H1 (cell line): ENCODE data around the gene ARID5B. TPM values are rescaled to one million over a fixed set of nuclear protein-coding genes. Genes with fewer than 3 reads are reported as not detected.

Source experiments
- NRF1 ChIP-seq: IDR thresholded peaks from 2 replicates; pipeline ENCODE4 v1.6.1; 2011; ENCODE audit warnings: mild to moderate bottlenecking, low read depth, low read length, improper control_type of control experiment
- POLR2A ChIP-seq, 2 experiments: IDR thresholded peaks; 1 replicate in 1 of 2; 2 replicates in 1 of 2; pipeline ENCODE4 v1.6.1; 2011; ENCODE audit warnings: low read depth in 2 of 2, low read length in 2 of 2, mild to moderate bottlenecking in 2 of 2; ENCODE audit errors: control extremely low read depth in 1 of 2
- RAD21 ChIP-seq, 2 experiments: IDR thresholded peaks in 1 of 2; conservative IDR thresholded peaks in 1 of 2; 2 replicates each; pipeline ENCODE4 v1.6.1; 2011; ENCODE audit warnings: low read depth in 2 of 2, low read length in 2 of 2, improper control_type of control experiment in 1 of 2, inconsistent platforms in 1 of 2, mild to moderate bottlenecking in 1 of 2, moderate library complexity in 1 of 2
- RNF2 ChIP-seq: fragments of 200-900, 300-1000 bp; sonication (generic); IDR thresholded peaks from 2 replicates; pipeline ENCODE4 v1.7.1; 2016; ENCODE audit warnings: borderline replicate concordance, low read depth, mild to moderate bottlenecking, antibody characterized with exemption, low read length; ENCODE audit not compliant: poor library complexity, severe bottlenecking; ENCODE audit errors: missing control alignments
- RXRA ChIP-seq: IDR thresholded peaks from 2 replicates; pipeline ENCODE4 v1.6.1; 2011; ENCODE audit warnings: low read depth, mild to moderate bottlenecking, low read length, moderate library complexity; ENCODE audit not compliant: insufficient read depth
- SAP30 ChIP-seq: fragments of 300-600 bp; sonication (generic); IDR thresholded peaks from 2 replicates; pipeline ENCODE4 v1.7.1; 2012; ENCODE audit warnings: low read length, moderate library complexity, mild to moderate bottlenecking, inconsistent platforms; ENCODE audit not compliant: insufficient read depth, insufficient replicate concordance
- TCF12 ChIP-seq: IDR thresholded peaks from 2 replicates; pipeline ENCODE4 v1.6.1; 2011; ENCODE audit warnings: low read depth, mild to moderate bottlenecking, low read length
- polyA plus RNA-seq, 7 experiments: library from polyadenylated mRNA; depleted of rRNA in 3 of 7; stranded (reverse) in 5 of 7; unstranded in 2 of 7; fragments of >200 nt in 5 of 7; fragments of 200-250 nt in 2 of 7; gene quantifications; 1 replicate in 5 of 7; 2 replicates in 1 of 7; 4 replicates in 1 of 7; pipeline versions ENCODE4 v1.2.1 to v1.2.3, GENCODE V29; 2011 to 2013; ENCODE audit warnings: missing spikeins in 2 of 7, mixed read lengths in 2 of 7
- total RNA-seq: library from RNA; stranded (reverse); fragmentation: NEBNext Ultra II Directional; extraction: Animal tissue kit (Norgen Biotek cat#: 25700); gene quantifications from 2 replicates; pipeline ENCODE4 v1.2.1, GENCODE V29; 2021
- TF ChIP-seq, protein P1 (sequence below): fragments of 300-600 bp; sonication (generic); IDR thresholded peaks from 2 replicates; pipeline ENCODE4 v1.7.1; 2012; ENCODE audit warnings: low read length, moderate library complexity, mild to moderate bottlenecking, inconsistent platforms; ENCODE audit not compliant: insufficient replicate concordance

The ARID5B gene
- total and polyA plus RNA-seq, 2 of the 8 experiments (the other 6 are each of a cell fraction or from before 2014, with no cell fraction given), result 0.21 to 1.1 TPM

DNA sequence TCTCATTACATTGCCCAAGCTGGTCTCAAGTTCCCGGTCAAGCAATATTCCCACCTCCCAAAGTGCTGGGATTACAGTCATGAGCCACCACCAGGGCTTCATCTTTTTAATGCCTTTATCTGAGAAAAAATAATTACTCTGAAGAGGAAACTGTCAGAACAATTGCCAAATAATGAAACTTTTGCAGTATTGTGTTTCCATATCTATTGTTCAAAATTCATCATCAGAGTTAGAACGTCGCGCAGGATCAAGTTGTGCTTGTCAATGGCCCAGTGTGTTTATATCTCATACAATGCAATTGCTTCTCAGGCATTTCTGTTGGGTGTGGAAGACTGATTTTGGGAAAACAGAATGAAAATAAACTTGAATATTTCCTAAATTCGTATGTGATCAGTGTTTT lies 143.1 kb downstream of the ARID5B start (continued):
- TF ChIP-seq, protein P1, sequence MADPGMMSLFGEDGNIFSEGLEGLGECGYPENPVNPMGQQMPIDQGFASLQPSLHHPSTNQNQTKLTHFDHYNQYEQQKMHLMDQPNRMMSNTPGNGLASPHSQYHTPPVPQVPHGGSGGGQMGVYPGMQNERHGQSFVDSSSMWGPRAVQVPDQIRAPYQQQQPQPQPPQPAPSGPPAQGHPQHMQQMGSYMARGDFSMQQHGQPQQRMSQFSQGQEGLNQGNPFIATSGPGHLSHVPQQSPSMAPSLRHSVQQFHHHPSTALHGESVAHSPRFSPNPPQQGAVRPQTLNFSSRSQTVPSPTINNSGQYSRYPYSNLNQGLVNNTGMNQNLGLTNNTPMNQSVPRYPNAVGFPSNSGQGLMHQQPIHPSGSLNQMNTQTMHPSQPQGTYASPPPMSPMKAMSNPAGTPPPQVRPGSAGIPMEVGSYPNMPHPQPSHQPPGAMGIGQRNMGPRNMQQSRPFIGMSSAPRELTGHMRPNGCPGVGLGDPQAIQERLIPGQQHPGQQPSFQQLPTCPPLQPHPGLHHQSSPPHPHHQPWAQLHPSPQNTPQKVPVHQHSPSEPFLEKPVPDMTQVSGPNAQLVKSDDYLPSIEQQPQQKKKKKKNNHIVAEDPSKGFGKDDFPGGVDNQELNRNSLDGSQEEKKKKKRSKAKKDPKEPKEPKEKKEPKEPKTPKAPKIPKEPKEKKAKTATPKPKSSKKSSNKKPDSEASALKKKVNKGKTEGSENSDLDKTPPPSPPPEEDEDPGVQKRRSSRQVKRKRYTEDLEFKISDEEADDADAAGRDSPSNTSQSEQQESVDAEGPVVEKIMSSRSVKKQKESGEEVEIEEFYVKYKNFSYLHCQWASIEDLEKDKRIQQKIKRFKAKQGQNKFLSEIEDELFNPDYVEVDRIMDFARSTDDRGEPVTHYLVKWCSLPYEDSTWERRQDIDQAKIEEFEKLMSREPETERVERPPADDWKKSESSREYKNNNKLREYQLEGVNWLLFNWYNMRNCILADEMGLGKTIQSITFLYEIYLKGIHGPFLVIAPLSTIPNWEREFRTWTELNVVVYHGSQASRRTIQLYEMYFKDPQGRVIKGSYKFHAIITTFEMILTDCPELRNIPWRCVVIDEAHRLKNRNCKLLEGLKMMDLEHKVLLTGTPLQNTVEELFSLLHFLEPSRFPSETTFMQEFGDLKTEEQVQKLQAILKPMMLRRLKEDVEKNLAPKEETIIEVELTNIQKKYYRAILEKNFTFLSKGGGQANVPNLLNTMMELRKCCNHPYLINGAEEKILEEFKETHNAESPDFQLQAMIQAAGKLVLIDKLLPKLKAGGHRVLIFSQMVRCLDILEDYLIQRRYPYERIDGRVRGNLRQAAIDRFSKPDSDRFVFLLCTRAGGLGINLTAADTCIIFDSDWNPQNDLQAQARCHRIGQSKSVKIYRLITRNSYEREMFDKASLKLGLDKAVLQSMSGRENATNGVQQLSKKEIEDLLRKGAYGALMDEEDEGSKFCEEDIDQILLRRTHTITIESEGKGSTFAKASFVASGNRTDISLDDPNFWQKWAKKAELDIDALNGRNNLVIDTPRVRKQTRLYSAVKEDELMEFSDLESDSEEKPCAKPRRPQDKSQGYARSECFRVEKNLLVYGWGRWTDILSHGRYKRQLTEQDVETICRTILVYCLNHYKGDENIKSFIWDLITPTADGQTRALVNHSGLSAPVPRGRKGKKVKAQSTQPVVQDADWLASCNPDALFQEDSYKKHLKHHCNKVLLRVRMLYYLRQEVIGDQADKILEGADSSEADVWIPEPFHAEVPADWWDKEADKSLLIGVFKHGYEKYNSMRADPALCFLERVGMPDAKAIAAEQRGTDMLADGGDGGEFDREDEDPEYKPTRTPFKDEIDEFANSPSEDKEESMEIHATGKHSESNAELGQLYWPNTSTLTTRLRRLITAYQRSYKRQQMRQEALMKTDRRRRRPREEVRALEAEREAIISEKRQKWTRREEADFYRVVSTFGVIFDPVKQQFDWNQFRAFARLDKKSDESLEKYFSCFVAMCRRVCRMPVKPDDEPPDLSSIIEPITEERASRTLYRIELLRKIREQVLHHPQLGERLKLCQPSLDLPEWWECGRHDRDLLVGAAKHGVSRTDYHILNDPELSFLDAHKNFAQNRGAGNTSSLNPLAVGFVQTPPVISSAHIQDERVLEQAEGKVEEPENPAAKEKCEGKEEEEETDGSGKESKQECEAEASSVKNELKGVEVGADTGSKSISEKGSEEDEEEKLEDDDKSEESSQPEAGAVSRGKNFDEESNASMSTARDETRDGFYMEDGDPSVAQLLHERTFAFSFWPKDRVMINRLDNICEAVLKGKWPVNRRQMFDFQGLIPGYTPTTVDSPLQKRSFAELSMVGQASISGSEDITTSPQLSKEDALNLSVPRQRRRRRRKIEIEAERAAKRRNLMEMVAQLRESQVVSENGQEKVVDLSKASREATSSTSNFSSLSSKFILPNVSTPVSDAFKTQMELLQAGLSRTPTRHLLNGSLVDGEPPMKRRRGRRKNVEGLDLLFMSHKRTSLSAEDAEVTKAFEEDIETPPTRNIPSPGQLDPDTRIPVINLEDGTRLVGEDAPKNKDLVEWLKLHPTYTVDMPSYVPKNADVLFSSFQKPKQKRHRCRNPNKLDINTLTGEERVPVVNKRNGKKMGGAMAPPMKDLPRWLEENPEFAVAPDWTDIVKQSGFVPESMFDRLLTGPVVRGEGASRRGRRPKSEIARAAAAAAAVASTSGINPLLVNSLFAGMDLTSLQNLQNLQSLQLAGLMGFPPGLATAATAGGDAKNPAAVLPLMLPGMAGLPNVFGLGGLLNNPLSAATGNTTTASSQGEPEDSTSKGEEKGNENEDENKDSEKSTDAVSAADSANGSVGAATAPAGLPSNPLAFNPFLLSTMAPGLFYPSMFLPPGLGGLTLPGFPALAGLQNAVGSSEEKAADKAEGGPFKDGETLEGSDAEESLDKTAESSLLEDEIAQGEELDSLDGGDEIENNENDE, result no peak
- no peak for TF ChIP-seq NRF1
- TF ChIP-seq SAP30, result no peak
- TF ChIP-seq RAD21 (IDR thresholded peaks at IDR 0.05 in 1 of 2, conservative IDR thresholded peaks at IDR 0.05 in 1 of 2; ENCODE audit: low read depth in 2 of 2, low read length in 2 of 2), result no peak
- no peak for TF ChIP-seq RXRA
- no peak for TF ChIP-seq TCF12
- TF ChIP-seq POLR2A (IDR thresholded peaks at IDR 0.05; ENCODE audit: control extremely low read depth in 1 of 2, low read depth in 2 of 2, low read length in 2 of 2), result no peak
- no peak for TF ChIP-seq RNF2
